ENCODE results near the gene AMN1. TPM values are rescaled to one million over a fixed set of nuclear protein-coding genes. Genes with fewer than 3 reads are reported as not detected.
"Not testable (repeated sequence)": the region's sequence is repeated elsewhere in the genome, so short reads cannot be mapped to it uniquely, and the experiment has no call there.

The AMN1 gene
- total RNA-seq, 5 donors from 2014 or later (not counting 1 experiment from before 2014, with no cell fraction given) = 8.4 to 13.6 (median 12.2) TPM

DNA sequence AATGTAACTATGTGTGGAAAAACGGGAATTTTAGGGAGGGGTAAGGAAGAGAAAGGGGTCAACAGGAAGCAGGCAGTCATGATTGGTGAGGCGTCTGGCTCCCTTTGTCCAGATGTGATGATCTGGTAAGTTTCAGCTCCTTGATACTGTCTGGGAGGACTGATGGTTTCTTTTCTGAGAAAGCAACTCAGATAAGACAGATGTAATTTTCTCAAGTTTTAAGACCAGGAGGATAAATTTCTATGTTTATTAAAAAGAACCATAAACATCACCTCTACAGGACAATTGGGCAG, 21.9 kb upstream of the AMN1 start:
- H3K9me3 Mint-ChIP-seq = peaks cover 0 to 6% (median 5%) of the 10 kb centered on the region in 3 donors
- peak overlapping the region in 1 of 3 donors; percentile 72 for H3K4me3 Mint-ChIP-seq
- ATAC-seq (replicated peaks in 1 of 4) = no peak
- WGBS (ENCODE audit: insufficient coverage) = 91% methylated on average over 2 of the region's 2 CpGs
- Histone ChIP-seq H3K27me3 (replicated peaks in 1 of 2; ENCODE audit: control insufficient read depth in 2 of 2, extremely low read depth in 1 of 2, insufficient read depth in 2 of 2, low read length in 1 of 2) (no peaks in the 10 kb centered on the region), H3K27ac (ENCODE audit: low read length) (no peak overlapping the region), H3K4me3 (ENCODE audit: control insufficient read depth in 1 of 2, extremely low read depth in 1 of 2, low read length in 1 of 2) (no peak overlapping the region), H3K4me1 (ENCODE audit: control insufficient read depth in 1 of 2, extremely low read depth in 1 of 2, insufficient read depth in 2 of 2, low read length in 2 of 2) (peaks cover 3 to 42% of the 10 kb centered on the region in 2 experiments), H3K9me3 (no peaks in the 10 kb centered on the region), H3K36me3 (ENCODE audit: control insufficient read depth in 2 of 2, extremely low read depth in 1 of 2, insufficient read depth in 1 of 2, low read length in 1 of 2) (no peaks in the 10 kb centered on the region)
- H3K4me1 Mint-ChIP-seq = peaks cover 39 to 54% (median 47%) of the 10 kb centered on the region in 3 donors
- ChIA-PET CTCF (no interaction called here), POLR2A (interaction anchor here in 1 of 2 donors (0.6 kb wide), 1 partner anchor 142 kb away, joined by 3 read pairs; no protein-coding TSS in a partner anchor)
- DNase-seq = no peak
- H3K27ac Mint-ChIP-seq = peak overlapping the region in 1 of 2 donors; percentile 70
- H3K36me3 Mint-ChIP-seq = no peaks in the 10 kb centered on the region
- H3K27me3 Mint-ChIP-seq = no peaks in the 10 kb centered on the region

DNA sequence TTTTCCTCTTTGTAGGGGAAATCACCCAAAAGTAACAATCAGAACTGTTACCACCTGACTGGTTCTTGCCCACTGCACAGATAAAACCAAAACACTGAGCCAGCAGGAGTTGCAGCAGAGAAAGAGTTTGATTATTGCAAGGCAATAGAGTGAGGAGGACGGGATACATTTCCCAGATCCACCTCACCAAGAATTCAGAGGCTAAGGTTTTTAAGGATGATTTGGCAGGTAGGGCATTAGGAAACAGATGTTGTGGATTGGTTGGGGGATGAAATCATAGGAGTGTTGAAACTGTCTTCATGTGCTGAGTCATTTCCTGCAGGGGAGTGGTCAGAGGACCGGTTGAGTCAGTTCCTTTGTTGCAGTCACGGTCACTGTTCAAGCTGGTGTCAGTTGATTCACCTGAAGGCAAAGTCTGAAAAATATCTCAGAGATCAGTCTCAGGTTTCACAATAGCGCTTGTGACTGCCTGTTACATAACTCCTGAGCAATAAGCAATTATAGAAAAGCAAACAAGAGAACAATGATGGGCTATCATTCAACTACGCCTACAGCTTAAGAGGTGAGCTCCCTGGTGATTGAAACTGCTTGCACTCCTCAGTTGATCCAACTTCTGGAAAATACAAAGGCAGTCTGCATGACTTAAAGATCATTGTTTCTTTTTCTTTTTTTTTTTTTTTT, 20.3 kb upstream of the AMN1 start:
- ChIA-PET POLR2A (no interaction called here), CTCF (interaction anchor here in 1 of 2 donors (0.6 kb wide), 1 partner anchor 23 kb away, joined by 3 read pairs; no protein-coding TSS in a partner anchor)
- Mint-ChIP-seq H3K36me3 (no peaks in the 10 kb centered on the region), H3K4me1 (peaks cover 53 to 69% (median 62%) of the 10 kb centered on the region in 3 donors), H3K27ac (peak overlapping the region; percentile 64 to 79), H3K4me3 (peak overlapping the region; percentile 22 to 49 (median 42)), H3K9me3 (peaks cover 0 to 6% (median 5%) of the 10 kb centered on the region in 3 donors), H3K27me3 (no peaks in the 10 kb centered on the region)
- Histone ChIP-seq H3K4me3 (ENCODE audit: control insufficient read depth in 1 of 2, extremely low read depth in 1 of 2, low read length in 1 of 2) (no peak overlapping the region), H3K27ac (ENCODE audit: low read length) (peak overlapping the region; percentile 38), H3K27me3 (replicated peaks in 1 of 2; ENCODE audit: control insufficient read depth in 2 of 2, extremely low read depth in 1 of 2, insufficient read depth in 2 of 2, low read length in 1 of 2) (no peaks in the 10 kb centered on the region), H3K4me1 (ENCODE audit: control insufficient read depth in 1 of 2, extremely low read depth in 1 of 2, insufficient read depth in 2 of 2, low read length in 2 of 2) (peaks cover 7 to 42% of the 10 kb centered on the region in 2 experiments), H3K9me3 (no peaks in the 10 kb centered on the region), H3K36me3 (ENCODE audit: control insufficient read depth in 2 of 2, extremely low read depth in 1 of 2, insufficient read depth in 1 of 2, low read length in 1 of 2) (no peaks in the 10 kb centered on the region)
- DNase-seq (peak in 21 of 35 experiments; percentile 18 to 60 (median 28)), ATAC-seq (replicated peaks in 1 of 4) (peak; percentile 55 to 94 (median 84))
- 13% methylated on average over 4 of the region's 5 CpGs for WGBS (ENCODE audit: insufficient coverage)

DNA sequence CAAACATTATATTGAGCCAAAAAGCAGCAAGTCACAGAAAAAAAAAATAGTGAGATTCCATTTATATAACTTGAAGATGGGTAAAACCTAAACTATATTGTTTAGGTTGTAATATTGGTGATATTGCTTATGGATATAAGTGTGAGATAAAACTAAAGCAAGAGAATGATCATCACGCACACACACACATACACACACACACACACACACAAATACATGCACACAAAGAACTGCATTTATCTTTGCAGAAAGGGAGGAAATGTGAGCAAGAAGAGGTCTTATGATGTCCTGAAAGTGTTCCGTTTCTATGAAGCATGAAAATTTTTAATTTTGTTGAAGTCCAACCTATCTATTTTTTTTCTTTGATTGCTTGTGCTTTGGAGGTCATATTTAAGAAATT, 16.4 kb upstream of the AMN1 start:
- no CpG with 5 or more reads among the region's 2 CpGs for WGBS (ENCODE audit: insufficient coverage)
- H3K27ac Mint-ChIP-seq = no peak overlapping the region
- H3K4me3 Mint-ChIP-seq = peak overlapping the region in 1 of 3 donors; percentile 26
- DNase-seq (no peak), ATAC-seq (replicated peaks in 1 of 4) (no peak)
- no peak overlapping the region for H3K27ac ChIP-seq (ENCODE audit: low read length)
- ChIA-PET POLR2A (no interaction called here), CTCF (no interaction called here)
- H3K27me3 Mint-ChIP-seq = no peaks in the 10 kb centered on the region
- no peaks in the 10 kb centered on the region for H3K36me3 ChIP-seq (ENCODE audit: control insufficient read depth in 2 of 2, extremely low read depth in 1 of 2, insufficient read depth in 1 of 2, low read length in 1 of 2)
- no peak overlapping the region for H3K4me3 ChIP-seq (ENCODE audit: control insufficient read depth in 1 of 2, extremely low read depth in 1 of 2, low read length in 1 of 2)
- no peaks in the 10 kb centered on the region for H3K27me3 ChIP-seq (replicated peaks in 1 of 2; ENCODE audit: control insufficient read depth in 2 of 2, extremely low read depth in 1 of 2, insufficient read depth in 2 of 2, low read length in 1 of 2)
- peaks cover 31 to 36% of the 10 kb centered on the region in 2 experiments for H3K4me1 ChIP-seq (ENCODE audit: control insufficient read depth in 1 of 2, extremely low read depth in 1 of 2, insufficient read depth in 2 of 2, low read length in 2 of 2)
- peaks cover 0 to 5% (median 3%) of the 10 kb centered on the region in 3 donors for H3K9me3 Mint-ChIP-seq
- no peaks in the 10 kb centered on the region for H3K36me3 Mint-ChIP-seq
- peaks cover 74 to 82% (median 78%) of the 10 kb centered on the region in 3 donors for H3K4me1 Mint-ChIP-seq
- H3K9me3 ChIP-seq = no peaks in the 10 kb centered on the region

DNA sequence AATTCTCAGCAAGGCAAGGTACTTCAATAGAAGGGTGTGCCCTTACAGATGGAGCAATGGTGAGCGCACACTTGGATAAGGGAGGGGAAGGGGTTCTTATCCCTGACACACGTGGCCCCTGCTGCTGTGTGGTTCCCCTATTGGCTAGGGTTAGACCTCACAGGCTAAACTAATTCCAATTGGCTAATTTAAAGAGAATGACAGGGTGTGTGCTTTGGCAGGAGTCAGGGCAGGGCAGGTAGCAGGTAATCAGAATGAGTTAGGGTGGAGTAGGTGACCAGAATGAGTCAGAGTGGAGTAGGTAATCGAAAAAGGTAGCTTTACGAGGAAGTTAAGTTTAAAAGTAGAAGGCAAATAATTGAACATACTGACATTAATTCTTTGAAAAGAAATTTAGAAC, 15.5 kb upstream of the AMN1 start:
- H3K9me3 ChIP-seq; H3K27me3 ChIP-seq (replicated peaks in 1 of 2; ENCODE audit: control insufficient read depth in 2 of 2, extremely low read depth in 1 of 2, insufficient read depth in 2 of 2, low read length in 1 of 2); H3K4me3 Mint-ChIP-seq; H3K27ac ChIP-seq (ENCODE audit: low read length); H3K36me3 Mint-ChIP-seq; DNase-seq; H3K27me3 Mint-ChIP-seq; ATAC-seq (replicated peaks in 1 of 4); H3K4me3 ChIP-seq (ENCODE audit: control insufficient read depth in 1 of 2, extremely low read depth in 1 of 2, low read length in 1 of 2); POLR2A ChIA-PET; H3K9me3 Mint-ChIP-seq; H3K36me3 ChIP-seq (ENCODE audit: control insufficient read depth in 2 of 2, extremely low read depth in 1 of 2, insufficient read depth in 1 of 2, low read length in 1 of 2): not testable (repeated sequence)
- CTCF ChIA-PET = interaction anchor here in 1 of 2 donors (0.6 kb wide), 1 partner anchor 131 kb away, joined by 5 read pairs; no protein-coding TSS in a partner anchor
- H3K4me1 ChIP-seq (ENCODE audit: control insufficient read depth in 1 of 2, extremely low read depth in 1 of 2, insufficient read depth in 2 of 2, low read length in 2 of 2) = peaks cover 31 to 32% of the 10 kb centered on the region in 2 experiments
- H3K27ac Mint-ChIP-seq = peak overlapping the region in 1 of 2 donors; percentile 1
- H3K4me1 Mint-ChIP-seq = peaks cover 72 to 82% (median 74%) of the 10 kb centered on the region in 3 donors
- 94% methylated on average over 2 of the region's 4 CpGs for WGBS (ENCODE audit: insufficient coverage)

DNA sequence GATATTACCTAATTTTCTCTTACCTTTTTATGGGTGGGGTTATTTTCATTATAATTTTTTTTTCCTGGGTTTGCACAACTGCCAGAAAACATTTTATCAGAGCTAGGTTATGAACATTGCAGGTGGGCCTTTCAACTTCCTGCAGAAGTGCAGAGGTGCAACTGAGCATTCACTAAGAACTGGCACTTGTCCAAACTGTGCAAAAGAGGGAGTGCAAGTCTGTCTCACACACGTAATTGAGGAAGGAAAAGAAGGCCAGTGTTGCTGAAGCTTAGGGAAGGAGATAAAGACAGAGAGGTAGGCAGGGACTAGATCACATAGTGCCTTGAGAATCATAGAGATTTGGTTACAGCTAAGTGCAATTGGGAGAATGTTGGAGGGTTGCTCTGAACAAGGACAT, 14.1 kb upstream of the AMN1 start:
- CTCF ChIA-PET = interaction anchor here in 1 of 2 donors (0.7 to 0.8 kb wide), 2 partner anchors 15 to 90 kb away, joined by 3 to 7 read pairs; no protein-coding TSS in a partner anchor
- Mint-ChIP-seq H3K27ac (peak overlapping the region; percentile 71 to 72), H3K27me3 (no peaks in the 10 kb centered on the region), H3K9me3 (no peaks in the 10 kb centered on the region), H3K4me1 (peaks cover 71 to 79% (median 74%) of the 10 kb centered on the region in 3 donors), H3K36me3 (no peaks in the 10 kb centered on the region), H3K4me3 (peak overlapping the region in 1 of 3 donors; percentile 8)
- POLR2A ChIA-PET = interaction anchor here in 1 of 2 donors (0.7 kb wide), 1 partner anchor 11 kb away, joined by 3 read pairs; no protein-coding TSS in a partner anchor
- Histone ChIP-seq H3K27ac (ENCODE audit: low read length) (peak overlapping the region; percentile 19), H3K4me1 (ENCODE audit: control insufficient read depth in 1 of 2, extremely low read depth in 1 of 2, insufficient read depth in 2 of 2, low read length in 2 of 2) (peaks cover 23 to 31% of the 10 kb centered on the region in 2 experiments), H3K27me3 (replicated peaks in 1 of 2; ENCODE audit: control insufficient read depth in 2 of 2, extremely low read depth in 1 of 2, insufficient read depth in 2 of 2, low read length in 1 of 2) (no peaks in the 10 kb centered on the region), H3K4me3 (ENCODE audit: control insufficient read depth in 1 of 2, extremely low read depth in 1 of 2, low read length in 1 of 2) (no peak overlapping the region), H3K36me3 (ENCODE audit: control insufficient read depth in 2 of 2, extremely low read depth in 1 of 2, insufficient read depth in 1 of 2, low read length in 1 of 2) (no peaks in the 10 kb centered on the region), H3K9me3 (no peaks in the 10 kb centered on the region)
- DNase-seq (peak in 3 of 35 experiments; percentile 29 to 52 (median 34)), ATAC-seq (replicated peaks in 1 of 4) (peak; percentile 48 to 69 (median 58))
- WGBS (ENCODE audit: insufficient coverage) = 0% methylated on average over 1 of the region's 1 CpG

DNA sequence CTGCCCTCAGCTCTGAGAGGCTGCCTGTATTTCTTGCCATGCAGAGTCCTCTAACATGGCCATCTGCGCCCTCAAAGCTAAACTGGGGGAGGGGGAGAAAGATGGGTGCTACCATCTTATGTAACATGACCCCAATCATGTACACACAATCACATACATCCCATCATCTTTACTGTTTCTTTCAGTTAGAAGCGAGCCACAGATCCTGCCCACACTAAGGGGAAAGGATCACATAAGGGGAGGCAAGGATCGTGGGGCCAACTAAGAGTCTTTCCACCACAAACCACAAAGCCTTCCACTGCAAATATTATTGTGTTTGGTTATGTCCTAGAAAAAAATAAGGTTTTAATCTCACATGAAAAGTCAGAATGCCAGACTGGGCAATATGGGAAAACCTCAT, 11.8 kb upstream of the AMN1 start:
- no peaks in the 10 kb centered on the region for H3K9me3 Mint-ChIP-seq
- no peaks in the 10 kb centered on the region for H3K36me3 Mint-ChIP-seq
- Histone ChIP-seq H3K9me3 (no peaks in the 10 kb centered on the region), H3K4me1 (ENCODE audit: control insufficient read depth in 1 of 2, extremely low read depth in 1 of 2, insufficient read depth in 2 of 2, low read length in 2 of 2) (peaks cover 42% of the 10 kb centered on the region in 2 experiments), H3K27ac (ENCODE audit: low read length) (no peak overlapping the region), H3K27me3 (replicated peaks in 1 of 2; ENCODE audit: control insufficient read depth in 2 of 2, extremely low read depth in 1 of 2, insufficient read depth in 2 of 2, low read length in 1 of 2) (no peaks in the 10 kb centered on the region), H3K36me3 (ENCODE audit: control insufficient read depth in 2 of 2, extremely low read depth in 1 of 2, insufficient read depth in 1 of 2, low read length in 1 of 2) (no peaks in the 10 kb centered on the region), H3K4me3 (ENCODE audit: control insufficient read depth in 1 of 2, extremely low read depth in 1 of 2, low read length in 1 of 2) (no peak overlapping the region)
- H3K4me1 Mint-ChIP-seq = peaks cover 76 to 80% (median 77%) of the 10 kb centered on the region in 3 donors
- no peak overlapping the region for H3K4me3 Mint-ChIP-seq
- ATAC-seq (replicated peaks in 1 of 4) (no peak), DNase-seq (no peak)
- peak overlapping the region; percentile 39 to 64 for H3K27ac Mint-ChIP-seq
- H3K27me3 Mint-ChIP-seq = no peaks in the 10 kb centered on the region
- whole genome bisulfite sequencing (ENCODE audit: insufficient coverage) = no CpG with 5 or more reads among the region's 3 CpGs
- POLR2A ChIA-PET = interaction anchor here in 1 of 2 donors (0.5 kb wide), 1 partner anchor 32 kb away, joined by 3 read pairs; no protein-coding TSS in a partner anchor
- CTCF ChIA-PET = no interaction called here
